ENCODE measurements around the gene TLR6.
"Not testable (repeated sequence)": the region's sequence is repeated elsewhere in the genome, so short reads cannot be mapped to it uniquely, and the experiment has no call there.

Gene TLR6

DNA sequence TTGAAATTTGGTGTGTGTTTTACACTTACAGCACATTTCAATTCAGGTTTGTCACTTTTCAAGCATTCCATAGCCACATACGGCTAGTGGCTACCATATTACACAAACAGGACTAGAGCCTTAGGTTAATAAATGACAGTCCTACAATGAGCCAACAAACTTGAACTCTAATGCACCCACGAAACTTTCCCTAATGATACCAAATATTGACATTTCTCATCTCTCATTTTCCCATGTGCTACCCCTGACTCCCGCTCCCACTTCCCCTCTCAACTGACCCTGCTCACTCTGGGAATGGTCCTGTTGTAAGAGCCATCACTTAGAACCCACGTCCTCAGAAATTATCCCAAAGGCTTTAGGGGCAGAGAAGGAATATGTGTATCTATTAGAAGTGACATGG, 68.9 kb downstream of the TLR6 start:
- no peak for DNase-seq (ENCODE audit: low spot score)

DNA sequence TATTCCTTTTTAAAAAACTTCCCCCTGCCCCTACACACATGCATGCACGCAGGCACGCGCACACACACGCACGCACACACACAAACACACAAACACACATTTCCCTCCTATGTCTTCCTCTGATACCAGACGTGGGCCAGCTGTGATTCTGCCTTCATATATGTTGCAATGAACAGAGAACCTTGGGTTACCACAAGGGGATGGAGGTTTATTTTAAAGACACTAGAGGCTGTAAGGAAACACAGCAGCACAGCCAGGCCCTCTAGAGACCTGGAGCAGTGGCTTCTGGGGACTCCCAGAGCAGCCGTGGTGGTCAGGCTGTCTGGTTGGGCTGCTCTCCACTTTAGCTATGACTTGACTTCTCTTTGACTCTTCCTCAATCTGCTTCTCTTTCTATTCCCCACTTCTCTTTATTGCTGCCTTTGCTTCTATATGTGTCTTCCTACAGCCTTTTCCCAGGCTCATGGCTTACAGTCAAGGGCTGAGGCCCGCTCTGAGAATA, 70.7 kb downstream of the TLR6 start:
- DNase-seq (ENCODE audit: low spot score): no peak

DNA sequence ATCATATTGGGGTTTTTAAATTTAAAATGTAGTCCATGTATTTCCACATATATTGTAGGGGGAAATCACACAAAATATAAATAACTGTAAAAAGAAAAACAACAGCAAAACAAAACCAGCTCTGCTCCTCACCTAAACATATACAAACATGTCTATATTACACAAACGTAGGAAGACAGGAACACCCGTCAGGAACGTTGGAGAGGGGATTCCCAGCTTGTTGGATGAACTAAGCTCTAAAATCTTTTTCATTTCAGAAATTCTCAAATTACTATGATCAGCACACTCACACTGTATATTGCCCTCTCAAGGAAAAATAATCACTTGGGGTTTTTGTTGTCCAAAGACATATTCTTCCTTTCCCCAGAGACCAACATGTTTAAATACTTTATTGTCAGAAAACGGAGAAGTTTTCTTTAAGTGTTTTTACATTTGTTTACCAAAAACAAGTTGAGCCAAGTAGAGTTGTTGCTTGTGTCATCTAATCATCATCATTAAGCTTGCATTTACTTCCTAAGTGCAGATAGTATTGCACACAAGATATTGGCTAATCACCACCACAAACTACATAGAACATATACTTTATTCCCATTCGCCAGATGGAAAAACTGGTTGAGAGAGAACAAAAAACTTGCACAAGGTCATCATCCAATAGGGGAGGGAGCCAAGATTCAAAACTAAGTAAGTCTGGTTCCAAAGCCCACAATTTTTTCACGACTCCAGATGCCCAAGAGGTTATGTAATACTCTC, 71.4 kb downstream of the TLR6 start:
- no peak for DNase-seq (ENCODE audit: low spot score)

DNA sequence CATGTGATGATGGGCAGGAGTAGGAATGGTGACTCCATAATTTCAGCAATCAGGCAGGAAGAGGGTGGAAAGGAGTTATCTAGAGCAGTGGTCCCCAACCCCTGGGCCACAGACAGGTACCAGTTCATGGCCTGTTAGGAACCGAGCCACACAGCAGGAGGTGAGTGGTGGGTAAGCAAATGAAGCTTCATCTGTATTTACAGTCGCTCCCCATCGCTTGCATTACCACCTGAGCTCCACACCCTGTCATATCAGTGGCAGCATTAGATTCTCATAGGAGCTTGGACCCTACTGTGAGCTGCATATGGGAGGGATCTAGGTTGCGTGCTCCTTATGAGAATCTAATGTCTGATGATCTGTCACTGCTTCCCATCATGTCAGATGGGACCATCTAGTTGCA, 72.5 kb downstream of the TLR6 start:
- DNase-seq (ENCODE audit: low spot score): no peak

DNA sequence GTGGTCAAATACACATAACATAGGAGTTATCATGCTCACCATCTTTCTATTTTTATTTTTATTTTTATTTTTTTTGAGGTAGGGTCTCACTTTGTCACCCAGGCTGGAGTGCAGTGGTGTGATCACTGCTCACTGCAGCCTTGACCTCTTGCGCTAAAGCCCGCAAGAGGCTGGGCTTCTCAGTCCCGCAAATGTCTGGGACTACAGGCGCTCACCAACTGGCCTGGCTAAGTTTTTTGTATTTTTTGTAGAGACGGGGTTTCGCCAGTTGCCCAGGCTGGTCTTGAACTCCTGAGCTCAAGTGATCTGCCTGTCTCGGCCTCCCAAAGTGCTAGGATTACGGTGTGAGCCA, 73.5 kb downstream of the TLR6 start:
- no peak for DNase-seq (ENCODE audit: low spot score)

DNA sequence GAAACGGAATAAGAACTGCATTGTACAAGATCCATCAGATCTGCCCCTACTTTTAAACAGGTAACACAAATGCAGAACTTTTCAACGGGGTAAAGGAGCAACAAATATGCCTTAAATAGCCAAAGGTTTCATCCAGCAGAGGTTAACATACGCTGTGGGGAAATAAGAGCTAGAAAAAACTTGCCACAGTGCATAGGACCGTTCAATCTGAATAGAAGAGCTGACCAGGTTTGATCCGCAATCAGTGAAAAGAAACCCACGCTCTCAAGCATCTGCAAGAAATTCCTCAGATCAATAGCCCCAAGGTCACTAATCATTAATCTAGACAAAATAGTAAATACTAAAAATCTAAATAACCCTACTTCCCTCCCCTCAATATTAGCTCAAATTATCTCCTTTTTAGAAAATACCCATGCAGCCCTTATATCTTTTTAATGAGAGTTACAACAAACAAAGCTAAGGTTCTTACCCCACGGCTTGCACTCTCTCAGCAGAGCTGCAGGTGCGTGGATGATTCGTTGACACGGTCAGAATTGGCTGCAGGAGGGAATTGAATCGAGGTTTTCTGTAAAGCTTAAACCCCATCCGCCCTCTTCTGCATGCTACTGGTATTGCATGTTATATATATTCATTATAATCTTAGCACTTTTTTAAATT, 74.0 kb downstream of the TLR6 start, which contains the start of gene TLR10:
Gene TLR10 (minus strand): TSS at position 539 of the 657 bp plus-strand sequence. CDS start 7,400 bp downstream, outside the sequence.
- peak; percentile 48 for DNase-seq (ENCODE audit: low spot score)

DNA sequence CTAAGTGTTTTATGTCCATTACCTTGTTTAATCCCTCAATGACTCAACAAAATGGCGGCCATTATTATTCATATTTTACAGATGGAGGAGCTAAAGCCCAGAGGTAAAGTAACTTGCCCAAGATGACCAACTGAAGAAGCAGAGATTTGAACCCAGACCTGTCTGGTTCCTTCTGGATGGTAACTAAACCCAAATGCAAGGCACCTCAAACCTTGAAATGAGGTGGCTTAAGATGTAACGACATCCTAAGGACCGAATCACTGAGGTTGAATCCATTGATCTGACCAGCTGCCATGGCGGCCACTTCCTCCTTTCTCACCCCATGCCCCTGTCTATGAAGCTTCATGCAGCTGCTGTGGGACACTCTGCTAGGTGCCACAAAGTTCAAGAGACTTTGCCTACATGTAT, 74.8 kb downstream of the TLR6 start:
- no peak for DNase-seq (ENCODE audit: low spot score)

DNA sequence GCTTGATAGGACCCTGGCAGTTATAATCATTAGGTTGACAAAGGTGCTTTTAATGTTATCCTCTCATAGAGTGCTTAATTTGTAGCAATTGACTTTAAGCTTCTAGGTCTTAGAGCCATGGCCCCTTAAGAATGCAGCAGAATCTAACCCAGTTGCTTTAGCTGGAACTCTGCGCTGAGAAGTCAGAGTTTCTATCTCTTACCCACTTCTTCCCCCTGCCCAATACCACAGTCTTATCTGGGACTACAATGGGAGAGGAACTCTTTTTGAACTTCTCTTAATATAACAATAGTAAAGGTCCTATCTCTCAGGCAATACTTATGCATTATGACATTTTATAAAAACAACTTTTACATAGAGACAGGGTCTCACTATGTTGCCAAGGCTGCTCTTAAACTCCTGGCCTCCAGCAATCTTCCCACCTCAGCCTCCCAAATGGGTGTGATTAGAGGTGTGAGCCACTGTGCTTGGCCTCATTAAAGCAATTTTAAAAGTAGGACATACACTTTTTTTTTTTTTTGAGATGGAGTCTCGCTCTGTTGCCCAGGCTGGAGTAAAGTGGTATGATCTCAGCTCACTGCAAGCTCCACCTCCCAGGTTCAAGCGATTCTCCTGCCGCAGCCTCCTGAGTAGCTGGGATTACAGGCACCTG, 75.7 kb downstream of the TLR6 start:
- DNase-seq (ENCODE audit: low spot score): no peak

DNA sequence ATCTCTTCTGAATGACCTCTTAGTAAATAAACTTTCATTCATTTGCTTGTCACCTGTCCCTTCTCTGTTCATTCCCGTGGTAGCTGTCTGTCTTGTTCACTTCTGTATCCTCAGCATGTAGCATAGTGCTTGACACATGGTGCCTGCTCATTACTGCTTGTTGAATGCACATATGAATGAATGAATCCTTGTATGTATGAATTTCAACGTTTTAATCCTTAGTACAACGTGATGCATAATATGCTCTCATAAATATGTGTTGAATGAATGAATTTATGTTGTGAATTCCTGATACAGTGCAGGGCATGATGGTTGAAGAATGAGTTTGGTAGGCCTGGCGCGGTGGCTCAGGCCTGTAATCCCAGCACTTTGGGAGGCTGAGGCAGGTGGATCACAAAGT, 76.8 kb downstream of the TLR6 start:
- DNase-seq (ENCODE audit: low spot score): no peak

DNA sequence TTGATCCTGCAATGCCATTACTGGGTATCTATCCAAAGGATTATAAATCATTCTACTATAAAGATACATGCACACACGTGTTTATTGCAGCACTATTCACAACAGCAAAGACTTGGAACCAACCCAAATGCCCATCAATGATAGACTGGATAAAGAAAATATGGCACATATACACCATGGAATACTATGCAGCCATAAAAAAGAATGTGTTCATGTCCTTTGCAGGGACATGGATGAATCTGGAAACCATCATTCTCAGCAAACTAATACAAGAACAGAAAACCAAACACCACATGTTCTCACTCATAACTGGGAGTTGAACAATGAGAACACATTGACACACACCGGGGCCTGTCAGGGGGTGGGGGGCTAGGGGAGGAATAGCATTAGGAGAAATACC, 78.7 kb downstream of the TLR6 start:
- not testable (repeated sequence) for DNase-seq (ENCODE audit: low spot score)

DNA sequence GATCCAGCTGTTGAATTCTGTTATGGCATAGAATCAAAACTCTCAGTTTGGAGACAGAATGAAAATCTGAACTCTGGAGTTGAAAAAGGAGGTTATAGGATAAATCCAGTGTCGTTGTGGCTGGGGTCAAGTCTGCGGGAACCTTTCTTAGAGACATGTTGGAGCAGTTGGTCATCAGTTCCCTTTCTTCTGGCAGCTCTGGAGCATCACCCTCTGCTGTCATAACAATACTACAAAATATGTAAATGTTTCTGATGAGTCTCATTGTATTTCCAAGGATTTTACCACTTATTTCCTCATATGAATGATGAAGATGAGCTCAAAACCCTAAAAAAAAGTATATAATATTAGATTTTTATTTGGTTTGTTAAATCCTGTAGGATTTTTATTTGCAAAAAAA, 81.3 kb downstream of the TLR6 start:
- no peak for DNase-seq (ENCODE audit: low spot score)

DNA sequence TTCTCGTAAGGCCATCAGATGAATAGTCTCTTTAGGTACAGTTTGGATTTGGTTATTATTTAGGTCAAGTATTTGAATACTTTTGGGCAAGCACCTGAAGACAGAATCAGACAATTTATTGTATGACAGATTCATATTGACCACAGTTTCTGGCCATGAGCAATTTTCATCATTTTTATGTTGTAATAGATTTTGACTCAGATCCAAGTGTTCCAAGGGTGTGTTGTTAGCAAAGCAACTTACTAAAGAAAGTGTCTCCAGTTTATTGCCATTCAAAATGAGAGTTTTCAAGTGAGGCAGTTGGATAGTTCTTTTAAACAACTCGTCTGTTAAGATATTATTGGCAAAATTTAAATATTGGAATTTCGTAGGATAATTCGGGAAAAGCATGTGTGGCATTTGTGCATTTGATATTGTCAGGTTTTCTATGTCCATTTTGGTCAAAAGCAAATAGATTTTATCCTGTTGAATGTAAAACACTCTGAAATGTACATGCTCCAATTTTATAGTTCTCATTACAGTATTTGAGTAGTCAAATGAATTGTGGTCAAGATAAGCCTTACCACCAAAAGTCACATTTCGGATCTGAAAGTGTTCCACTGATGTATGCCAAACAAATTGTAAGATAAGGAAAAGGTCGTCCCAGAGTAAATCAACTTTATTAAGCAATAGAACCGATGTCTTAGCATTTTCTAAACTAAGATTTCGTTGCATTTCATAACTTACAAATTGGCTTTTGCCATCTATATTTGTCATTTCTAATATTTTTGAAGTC, 82.2 kb downstream of the TLR6 start:
- DNase-seq (ENCODE audit: low spot score): no peak

Measured in kidney capillary endothelial cell (primary cell).